Measurements from ENCODE around the gene GNPDA1.

Gene GNPDA1

DNA sequence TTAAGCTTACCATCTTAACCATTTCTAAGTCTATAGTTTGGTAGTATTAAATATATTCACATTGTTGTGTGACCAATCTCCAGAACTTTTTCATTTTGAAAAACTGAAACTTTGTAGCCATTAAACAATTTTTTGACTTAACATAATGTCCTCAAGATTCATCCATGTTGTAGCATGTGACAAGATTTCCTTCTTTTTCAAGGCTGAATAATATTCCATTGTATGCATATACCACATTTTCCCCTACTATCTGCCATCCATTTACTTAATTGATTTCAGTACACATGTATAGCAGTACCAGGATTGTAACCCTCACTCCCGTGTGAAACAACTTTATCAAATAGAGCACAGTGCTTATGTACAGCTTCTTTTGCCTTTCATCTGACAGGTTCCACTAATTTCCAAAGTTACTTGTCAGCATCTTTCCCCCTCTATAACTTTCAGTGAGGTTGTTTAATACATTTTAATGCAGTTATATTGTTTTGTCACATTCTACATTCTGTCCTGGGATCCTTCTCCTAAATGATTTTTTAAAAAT, 7.4 kb upstream of the GNPDA1 start:
- no peak for DNase-seq

DNA sequence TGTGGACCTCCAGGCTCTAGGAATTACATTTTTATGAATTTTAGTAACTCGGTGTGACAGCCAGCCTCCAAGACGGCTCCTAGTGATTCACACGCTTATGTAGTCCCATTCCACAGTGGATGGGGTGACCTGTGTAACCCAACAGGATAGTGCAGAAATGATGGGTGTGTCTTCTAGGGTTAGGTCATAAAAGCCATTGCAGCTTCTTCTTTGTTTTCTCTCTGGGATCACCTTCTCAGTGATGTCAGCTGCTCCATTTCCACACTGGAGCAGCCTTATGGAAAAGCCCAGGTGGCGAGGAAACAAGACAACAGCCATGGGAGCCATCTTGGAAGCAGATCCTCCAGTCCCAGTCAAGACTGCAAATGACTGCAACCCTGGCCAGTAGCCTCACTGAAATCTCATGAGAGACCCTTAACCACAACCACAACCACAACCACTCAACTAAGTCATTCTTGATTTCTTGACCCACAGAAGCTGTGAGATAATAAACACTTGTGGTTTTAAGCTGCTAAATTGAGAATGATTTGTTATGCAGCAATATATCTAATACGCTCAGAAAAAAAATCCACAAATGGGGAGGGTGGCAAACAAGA, 5.1 kb upstream of the GNPDA1 start:
- no peak for DNase-seq

DNA sequence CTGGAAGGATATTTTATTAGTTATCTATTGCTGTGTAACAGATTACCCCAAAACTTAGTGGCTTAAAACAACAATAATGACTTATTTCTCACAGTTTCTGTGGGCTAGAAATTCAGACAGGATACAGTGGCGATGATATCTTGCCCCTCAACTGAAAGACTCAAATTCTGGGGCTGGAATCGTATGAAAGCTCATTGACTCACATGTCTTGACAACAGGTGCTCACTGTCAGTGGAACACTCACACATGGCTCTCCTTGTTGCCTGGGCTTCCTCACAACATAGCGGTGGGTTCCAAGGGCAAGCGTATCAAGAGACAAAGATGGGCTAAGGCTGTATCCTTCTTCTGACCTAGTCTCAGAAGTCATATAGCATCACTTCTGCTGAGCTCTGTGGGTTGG, 3.7 kb upstream of the GNPDA1 start:
- no peak for DNase-seq

DNA sequence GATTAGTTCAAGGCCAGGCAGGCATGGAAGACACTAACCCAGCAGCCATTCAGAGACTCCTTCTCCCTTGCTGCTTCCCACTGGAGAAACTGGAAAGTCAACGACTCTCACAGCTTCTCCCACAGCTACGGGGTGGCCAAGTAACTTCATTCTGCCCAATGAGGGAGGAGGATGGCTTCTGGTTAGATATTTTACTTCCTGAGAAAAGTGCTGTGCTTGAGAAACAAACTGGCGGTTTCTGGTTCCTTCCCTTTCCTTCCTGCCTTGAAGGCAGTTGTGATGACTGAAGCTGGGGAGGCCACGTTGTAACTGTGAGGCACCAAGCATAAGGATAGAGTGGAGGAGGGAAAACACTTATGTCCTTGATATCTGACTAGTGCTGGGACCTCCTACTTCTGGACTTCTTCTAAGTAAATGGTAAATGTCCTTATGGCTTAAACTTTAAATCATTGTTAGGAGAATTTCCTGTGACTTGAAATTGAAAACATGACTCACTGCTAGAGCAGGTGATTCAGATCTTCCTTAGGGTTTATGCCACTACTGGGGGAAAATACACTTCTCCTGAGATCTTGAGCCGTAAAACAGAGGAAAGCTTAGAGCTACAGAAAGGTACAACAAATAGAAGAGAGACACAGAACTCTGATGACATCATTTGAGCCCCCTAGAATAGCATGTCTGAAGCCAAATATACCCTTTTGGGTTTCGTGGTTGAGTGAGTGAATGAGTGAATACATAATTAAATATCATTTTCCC, 3.1 kb upstream of the GNPDA1 start:
- no peak for DNase-seq

DNA sequence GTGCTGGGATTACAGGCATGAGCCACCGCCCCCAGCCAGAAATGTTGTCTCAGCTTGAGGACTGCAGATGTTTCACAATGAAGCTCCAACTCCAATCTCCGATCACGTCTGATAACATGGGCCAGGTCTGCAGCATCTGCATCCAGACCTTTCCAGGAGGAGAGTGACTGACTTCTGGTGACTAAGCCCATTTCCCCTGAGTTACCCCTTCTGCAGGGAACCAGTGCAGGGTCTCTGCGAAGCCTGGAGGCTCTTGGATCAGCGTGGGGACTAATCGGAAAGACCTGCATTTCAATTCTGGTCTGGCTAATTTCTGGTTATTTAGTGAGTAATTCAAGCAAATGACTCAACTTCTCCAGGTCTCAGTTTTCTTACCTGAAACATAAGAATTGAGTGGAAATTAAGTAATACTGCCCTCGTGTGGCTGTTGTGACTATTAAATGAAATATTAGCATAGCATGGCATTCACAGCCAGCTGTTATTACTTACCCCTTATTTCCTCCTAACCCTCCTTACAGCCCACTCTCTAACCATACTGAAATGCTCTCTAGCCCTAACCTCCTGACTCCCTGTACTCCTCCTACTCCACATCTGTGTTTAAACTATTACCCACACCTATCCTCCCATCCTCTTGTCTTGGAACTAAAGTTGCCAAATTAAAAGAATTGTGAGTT, 2.2 kb upstream of the GNPDA1 start:
- DNase-seq = peak; percentile 37

DNA sequence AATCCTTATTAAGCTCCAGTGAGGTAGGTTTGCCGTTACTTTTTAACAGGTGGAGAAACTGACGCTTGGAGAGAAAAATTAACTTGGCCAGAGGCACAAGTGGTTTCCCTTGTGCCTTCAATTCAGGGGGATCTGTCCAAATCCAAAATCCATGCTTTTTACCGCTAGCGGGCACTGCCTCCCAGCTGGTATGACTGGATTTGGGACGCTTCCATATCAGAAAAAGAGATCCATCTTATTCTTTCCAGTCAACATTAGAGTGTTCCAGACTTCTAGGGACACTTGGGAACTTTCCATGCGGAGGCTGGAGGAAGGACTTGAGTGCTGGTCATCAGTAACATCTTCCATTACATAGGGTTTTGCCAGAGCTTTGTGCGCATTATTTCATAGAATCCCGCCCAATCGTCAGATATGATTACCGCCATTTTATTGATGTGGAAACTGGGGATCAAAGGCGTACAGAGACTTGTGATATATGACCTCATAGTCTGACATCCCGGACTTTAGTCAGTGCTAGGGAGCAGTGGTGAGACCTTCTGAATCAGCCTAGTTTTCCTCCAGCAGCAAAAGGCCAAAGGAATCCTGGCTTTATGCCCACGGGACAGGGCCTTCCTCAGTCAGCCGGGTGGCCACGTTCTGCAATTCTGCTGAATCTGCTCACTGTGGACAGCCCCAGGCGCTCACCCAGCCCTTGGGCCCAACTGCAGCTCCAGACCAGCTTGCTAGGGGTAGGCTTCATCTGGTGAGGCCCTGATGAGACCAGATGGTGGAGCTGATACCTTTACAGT, 1.1 kb upstream of the GNPDA1 start:
- no peak for DNase-seq

DNA sequence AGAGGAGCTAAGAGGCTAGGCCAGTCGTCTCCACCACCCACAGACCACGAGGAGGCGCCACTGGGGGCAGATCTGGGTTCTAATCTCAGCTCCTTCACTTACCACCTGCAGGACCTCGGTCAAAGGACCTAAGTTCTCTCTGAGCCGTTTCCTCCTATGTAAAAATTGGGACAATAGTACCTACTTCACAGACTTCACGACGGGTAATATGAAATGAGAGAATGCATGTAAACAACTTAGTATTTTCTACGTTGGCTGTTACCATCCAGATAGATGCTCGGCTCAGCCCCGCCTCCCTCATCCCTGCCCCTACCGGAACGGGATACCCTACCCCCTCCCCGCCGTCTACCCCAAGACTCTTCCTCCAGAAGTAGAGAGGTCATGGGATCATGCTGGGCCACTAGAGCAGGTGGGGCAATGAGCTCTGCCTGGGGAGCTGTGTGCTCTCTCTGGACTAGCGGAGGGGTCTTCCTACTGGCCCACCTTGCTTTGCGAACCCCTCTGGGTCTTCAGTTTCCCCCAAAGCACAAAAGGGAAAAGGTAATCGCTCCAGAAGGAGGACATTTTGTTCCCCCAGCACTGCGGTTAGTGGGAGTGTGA, 541 bp downstream of the GNPDA1 start:
- DNase-seq = no peak

DNA sequence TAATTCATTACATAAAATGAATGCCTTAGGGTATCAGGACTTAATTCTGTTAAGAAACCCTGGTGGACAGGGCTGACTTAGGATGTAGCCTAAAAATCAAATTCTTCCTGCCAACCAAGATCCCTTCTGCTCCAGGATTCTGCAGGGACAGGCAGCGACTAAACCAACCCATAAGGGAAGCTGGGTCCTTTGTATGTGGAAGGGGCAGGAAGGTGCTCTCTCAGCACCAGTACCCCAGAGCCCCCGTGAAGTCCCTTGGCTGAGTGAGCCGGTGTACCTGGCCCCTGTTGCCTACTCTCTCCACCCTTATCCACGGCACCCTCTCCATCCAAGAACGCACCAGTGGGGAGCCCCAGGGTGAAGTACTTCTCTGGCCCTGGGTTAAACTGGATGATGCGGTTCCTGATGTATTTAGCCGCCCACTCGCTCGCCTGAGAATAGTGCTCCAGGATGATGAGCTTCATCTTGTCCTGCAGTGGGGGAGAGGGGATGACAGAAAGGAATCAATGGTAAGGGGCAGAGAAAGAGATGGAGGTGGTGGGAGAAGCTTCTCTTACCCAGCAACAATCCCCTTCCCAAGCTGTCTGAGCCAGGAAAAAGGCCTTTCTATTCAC, 1.1 kb downstream of the GNPDA1 start:
- no peak for DNase-seq

DNA sequence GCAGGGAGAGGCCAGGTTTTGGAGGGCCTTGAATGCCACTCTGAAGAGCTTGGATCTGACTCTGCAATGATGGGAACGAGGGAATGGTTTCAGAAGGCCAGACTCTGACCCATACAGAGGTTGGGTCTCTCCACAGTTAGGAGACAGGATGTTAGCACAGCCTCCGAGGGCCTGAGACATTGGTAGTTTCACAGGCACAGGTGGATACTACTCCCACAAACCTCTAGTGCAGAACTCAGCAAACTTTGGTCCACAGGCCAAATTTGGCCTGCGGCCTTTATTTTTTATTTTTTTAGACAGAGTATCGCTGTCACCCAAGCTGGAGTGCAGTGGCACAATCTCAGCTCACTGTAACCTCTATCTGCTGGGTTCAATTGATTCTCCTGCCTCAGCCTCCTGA, 2.9 kb downstream of the GNPDA1 start:
- DNase-seq = no peak

DNA sequence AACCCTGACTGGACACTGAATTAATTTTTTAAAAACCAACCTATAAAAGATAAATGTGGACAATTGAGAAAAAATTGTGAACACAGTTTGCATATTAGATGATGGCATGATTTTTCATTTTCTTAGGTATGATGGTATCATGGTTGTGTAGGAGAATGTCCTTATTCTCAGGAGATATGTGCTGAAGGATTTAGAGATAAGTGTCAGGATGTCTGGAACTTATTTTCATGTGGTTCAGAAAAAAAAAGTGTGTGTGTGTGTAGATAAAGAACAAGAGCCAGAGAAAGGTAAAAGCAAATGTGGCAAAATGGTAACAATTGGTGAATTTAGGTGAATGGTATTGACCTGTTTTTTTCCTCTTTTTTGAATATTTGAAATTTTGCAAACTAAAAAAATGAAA, 4.0 kb downstream of the GNPDA1 start:
- DNase-seq = no peak

DNA sequence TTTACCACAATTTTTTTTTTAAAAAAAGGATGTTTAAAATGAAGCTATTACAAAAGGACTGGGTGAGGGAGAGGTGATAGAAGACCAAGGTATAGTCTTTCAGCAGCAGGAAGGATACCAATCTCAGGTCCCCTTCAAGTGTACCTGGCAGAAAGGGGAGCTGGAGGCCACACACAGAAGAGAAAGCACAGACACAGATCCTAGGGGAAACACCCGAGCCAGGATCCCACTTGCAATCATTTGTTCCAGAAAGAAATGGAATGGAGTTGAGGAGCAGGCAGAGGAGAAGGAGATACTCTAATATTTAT, 5.6 kb downstream of the GNPDA1 start:
- no peak for DNase-seq

DNA sequence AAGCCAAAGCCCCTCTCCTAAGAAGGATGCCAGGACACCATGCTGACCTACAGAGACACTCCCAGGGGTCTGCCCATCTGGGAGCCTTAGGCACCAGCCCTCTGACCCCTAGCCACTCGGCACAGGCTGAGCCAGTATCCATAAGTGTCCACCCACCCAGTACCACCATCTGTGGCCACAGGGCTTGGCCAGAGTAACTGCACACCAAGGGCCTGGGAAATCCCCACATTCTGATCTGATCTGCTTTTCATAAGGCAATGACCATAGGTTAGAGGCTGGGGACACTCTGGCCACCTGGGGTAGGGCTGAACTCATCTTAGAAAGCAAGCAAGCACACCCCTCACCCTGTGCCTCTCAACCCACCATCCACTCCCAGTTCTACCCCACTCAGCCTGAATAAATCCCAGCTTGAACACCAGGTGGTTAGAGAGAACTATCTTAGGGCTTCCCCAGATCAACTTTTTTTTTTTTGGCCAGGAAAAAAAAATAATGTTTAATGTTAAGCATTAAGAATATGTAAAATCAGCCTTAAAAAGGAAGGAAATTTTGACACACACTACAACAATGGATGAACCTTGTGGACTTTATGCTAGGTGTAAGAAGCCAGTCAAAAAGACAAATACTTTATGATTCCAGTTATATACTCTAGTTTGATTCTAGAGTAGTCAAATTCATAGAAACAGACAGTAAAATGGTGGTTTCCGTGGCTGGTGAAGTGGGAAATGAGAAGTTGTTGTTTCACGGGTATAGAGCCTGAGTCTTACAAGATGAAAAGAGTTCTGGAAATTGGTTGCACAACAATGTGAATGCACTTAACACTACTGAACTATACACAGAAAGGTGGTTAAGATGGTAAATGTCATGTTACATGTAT, 6.2 kb downstream of the GNPDA1 start:
- no peak for DNase-seq

DNA sequence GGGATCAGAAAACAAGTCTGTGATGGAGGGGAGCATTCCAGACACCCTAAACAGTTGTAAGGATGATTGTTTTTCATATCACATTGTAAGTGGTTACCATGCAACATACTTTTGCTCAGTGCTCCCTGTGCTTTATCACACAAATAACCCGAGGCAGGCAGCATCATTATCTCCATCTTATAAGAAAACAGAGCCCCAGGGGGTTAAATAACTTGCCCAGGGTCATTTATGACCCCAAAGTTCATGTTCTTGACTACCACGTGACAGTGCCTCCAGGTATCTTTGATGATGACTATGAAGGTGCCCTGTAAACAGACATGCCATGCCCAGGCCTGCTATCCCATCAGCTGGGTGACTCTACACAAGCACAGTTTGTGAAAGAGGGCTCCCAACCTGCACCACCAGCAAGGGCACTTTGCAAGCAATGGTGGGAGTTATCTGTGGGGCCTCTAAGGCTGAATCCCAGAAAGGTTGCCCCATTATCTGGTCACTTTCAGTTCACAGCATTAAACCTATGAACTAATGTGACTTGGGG, 9.5 kb downstream of the GNPDA1 start:
- no peak for DNase-seq

DNA sequence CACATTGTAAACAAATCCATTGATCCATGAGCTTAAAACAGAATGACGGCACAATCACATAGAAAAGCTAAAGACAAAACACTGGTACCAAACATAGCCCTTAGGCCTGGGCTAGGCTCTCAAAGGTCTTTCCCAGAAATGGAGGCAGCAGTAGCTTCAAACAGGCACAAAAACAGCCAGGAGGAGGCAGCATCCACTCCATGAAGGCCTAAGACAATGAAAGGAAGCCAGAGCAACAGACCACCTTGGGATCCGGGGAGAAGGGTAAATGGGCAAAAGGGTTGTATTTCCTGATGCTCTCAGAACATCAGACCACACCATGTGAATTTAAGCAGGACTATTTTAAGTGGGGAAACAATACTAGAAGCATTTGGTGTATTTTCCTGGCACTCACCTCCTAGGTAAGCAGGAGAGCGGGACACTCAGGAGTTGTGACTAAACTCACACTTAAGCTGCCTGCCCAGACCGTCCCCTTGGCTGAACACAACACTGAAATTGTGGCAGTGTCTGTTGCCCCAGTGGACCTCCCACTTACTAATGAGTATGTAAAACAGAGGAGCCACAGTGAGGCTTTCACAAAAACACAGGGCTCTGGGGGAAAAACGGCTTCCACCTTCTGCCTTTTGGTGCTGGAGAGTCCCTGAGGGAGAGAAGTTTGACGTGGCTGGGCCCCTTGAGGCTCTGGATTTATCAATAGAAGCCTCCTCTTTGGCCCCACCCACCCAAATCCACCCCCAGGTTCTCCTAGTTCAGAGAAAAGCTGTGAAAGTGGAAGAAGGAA, 11.9 kb downstream of the GNPDA1 start:
- no peak for DNase-seq

DNA sequence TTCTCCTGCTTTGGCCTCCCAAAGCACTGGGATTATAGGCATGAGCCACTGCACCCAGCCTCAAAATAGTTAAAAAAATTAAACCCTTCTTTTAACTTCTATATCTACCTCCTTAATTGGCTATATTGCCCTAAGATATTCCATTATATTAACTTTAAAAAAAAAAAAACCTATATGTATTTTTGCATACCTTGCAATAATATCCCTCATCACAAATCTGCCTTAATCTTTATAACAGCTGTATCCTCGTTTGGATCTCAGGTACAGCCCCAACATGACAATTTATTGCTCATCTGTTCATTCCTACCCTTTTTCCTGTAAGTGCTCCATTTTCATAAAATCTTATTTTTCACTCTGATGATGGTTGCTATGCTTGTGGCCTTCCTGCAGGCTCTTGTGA, 12.7 kb downstream of the GNPDA1 start:
- DNase-seq = no peak

DNA sequence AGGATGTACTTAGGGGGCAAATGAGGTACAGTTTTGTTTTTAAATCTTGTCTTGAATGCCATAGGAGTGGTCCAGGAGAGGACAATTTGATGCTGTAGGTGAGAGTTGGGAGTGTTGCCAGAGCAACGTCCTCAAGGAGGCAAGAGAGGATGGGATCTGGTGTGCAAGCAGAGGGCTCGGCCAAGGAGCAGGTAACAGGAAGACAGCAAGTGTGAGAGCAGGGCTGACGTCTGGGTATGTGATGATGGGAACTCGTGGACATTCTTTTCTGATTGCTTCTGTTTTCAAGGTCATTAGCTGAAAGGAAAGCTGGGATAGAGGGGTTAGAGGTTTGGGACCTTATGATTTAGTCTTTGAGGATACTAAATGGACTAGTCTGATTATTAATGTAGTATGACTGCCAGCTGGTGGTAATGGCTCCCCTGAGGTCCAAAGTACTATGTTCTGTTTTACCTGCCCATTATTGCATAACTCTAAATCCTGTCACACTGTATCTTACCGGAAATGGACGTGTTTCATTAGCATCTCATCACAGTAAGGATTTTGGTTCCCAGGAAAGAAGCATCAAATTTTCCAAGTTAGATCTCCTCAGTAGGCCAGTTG, 15.4 kb downstream of the GNPDA1 start:
- DNase-seq = no peak

DNA sequence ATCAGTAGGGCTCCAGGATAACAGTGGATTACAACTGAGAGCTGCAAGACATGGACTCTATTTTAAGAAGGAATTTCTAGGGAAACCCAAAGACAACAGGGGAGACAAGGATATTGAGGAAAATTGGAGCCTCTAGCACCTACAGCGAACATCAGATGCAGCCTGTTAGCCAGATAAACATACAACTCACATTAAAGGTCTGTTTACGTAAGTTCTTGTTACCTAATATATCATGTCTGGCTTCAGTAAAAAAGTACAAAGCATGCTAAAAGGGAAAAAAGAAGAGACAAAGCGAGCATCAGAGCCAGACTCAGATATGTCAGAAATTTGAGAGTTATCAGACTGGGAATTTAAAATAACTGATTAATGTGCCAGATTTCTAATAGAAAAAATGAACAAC, 17.2 kb downstream of the GNPDA1 start:
- peak; percentile 62 for DNase-seq

DNA sequence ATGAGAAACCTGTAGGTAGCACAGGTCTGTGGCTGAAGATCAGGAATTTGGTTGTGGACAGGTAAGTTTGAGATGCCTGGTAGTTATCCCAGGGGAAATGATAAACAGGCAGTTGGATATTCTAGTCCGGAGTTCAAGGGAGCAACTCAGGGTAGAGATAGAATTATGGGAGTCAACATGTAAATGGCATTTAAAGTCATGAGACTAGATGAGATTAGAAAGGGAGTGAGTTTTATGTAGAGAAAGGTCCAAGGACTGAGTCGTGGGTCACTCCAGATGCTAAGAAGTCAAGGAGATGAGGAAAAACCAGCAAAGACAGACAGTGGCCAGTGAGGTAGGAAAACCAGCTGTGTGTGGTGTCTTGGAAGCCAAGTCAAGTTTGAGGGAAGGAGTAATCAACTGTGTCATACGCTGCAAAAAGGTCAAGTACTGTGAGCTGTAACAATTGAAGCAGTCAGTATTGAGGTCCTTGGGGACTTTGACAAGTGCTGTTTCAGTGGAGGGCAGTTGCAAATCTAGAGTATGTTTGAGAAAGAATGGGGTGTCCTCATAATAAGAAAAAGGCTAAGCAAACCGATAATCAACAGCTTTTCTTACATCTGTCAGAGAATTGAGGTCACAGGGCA, 18.2 kb downstream of the GNPDA1 start:
- DNase-seq = no peak

DNA sequence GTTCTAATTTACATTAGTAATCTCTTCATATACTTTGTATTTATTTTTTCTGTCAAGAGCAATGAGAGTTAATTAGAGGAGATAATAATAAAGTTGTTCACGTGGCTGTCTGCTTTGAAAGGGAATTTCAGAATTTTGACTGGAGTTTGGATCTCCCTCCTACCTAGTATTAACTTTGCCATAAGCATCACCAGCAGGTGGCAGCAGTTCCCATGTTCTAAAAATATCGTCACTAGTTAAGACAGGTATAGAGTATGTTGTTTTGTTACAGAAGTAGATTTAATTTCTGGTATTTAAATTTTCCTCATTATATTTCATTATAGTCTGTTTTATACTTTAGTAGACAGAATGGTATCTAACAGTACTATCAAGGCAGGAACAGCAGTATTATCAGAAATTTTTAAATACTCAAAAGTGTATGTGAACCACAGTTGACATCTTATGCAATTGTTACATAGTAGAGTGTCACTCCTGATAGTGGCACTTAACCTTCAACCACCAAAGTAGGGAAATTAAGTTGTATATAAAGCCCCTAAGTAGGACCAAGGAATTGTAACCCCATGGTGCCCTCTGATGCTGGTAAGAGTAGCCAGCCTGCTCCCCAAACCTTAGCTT, 20.4 kb downstream of the GNPDA1 start:
- DNase-seq = peak; percentile 43

Measured in NCI-H2171 treated with DMSO at 0.1 percent for 48 hours (cell line).